ENCODE data around the gene CYFIP1.

Gene CYFIP1

GRCh38 chr15:22888120-22888859 lies 91.9 kb downstream of the CYFIP1 start:
- TF ChIP-seq CTCF (IDR thresholded peaks at IDR 0.05; ENCODE audit: low read depth, low read length, missing control alignments): no peak
- peak; percentile 88 for DNase-seq (ENCODE audit: extremely low read depth, low read depth)
- no peak overlapping the region for H3K4me3 ChIP-seq (replicated peaks; ENCODE audit: low read depth, low read length)

- TF ChIP-seq CTCF (IDR thresholded peaks at IDR 0.05; ENCODE audit: low read depth, low read length, missing control alignments): no peak
- H3K4me3 ChIP-seq (replicated peaks; ENCODE audit: low read depth, low read length): no peak overlapping the region
- DNase-seq (ENCODE audit: extremely low read depth, low read depth): peak; percentile 75
Measured at GRCh38 chr15:22887157-22887951, 92.8 kb downstream of the CYFIP1 start.

- H3K4me3 ChIP-seq (replicated peaks; ENCODE audit: low read depth, low read length): no peak overlapping the region
- no peak for DNase-seq (ENCODE audit: extremely low read depth, low read depth)
- TF ChIP-seq CTCF (IDR thresholded peaks at IDR 0.05; ENCODE audit: low read depth, low read length, missing control alignments): no peak
Measured at GRCh38 chr15:22885120-22885519, 95.0 kb downstream of the CYFIP1 start.

GRCh38 chr15:22884344-22884743 lies 95.8 kb downstream of the CYFIP1 start:
- TF ChIP-seq CTCF (IDR thresholded peaks at IDR 0.05; ENCODE audit: low read depth, low read length, missing control alignments): peak; percentile 22
- DNase-seq (ENCODE audit: extremely low read depth, low read depth): no peak

GRCh38 chr15:22883196-22883595 lies 97.0 kb downstream of the CYFIP1 start:
- H3K4me3 ChIP-seq (replicated peaks; ENCODE audit: low read depth, low read length): no peak overlapping the region
- no peak for DNase-seq (ENCODE audit: extremely low read depth, low read depth)
- TF ChIP-seq CTCF (IDR thresholded peaks at IDR 0.05; ENCODE audit: low read depth, low read length, missing control alignments): no peak

More at GRCh38 chr15:22884344-22884743, 95.8 kb downstream of the CYFIP1 start:
- no peak overlapping the region for H3K4me3 ChIP-seq (replicated peaks; ENCODE audit: low read depth, low read length)

- no peak overlapping the region for H3K4me3 ChIP-seq (replicated peaks; ENCODE audit: low read depth, low read length)
- no peak for DNase-seq (ENCODE audit: extremely low read depth, low read depth)
- no peak for TF ChIP-seq CTCF (IDR thresholded peaks at IDR 0.05; ENCODE audit: low read depth, low read length, missing control alignments)
Measured at GRCh38 chr15:22881739-22882440, 98.3 kb downstream of the CYFIP1 start.
